Mesendoderm (in vitro differentiated cells): ENCODE measurements around the gene OR4X1.

Experiments used
- DNase-seq: peaks from one replicate; pipeline ENCODE4 v3.0.0; 2013
- H2AK5ac ChIP-seq: 2 replicates; pipeline ENCODE4 v1.6.1; 2013; ENCODE audit warnings: low read length, inconsistent platforms
- H2BK120ac ChIP-seq: 2 replicates; pipeline ENCODE4 v1.6.1; 2013; ENCODE audit warnings: low read depth, mild to moderate bottlenecking, low read length, moderate library complexity, mixed read lengths
- H2BK15ac ChIP-seq: replicated peaks from 2 replicates; pipeline ENCODE4 v1.6.1; 2013; ENCODE audit warnings: low read depth, mild to moderate bottlenecking, moderate library complexity
- H2BK5ac ChIP-seq: 2 replicates; pipeline ENCODE4 v1.6.1; 2013; ENCODE audit warnings: low read length, inconsistent platforms
- H3K18ac ChIP-seq: 2 replicates; pipeline ENCODE4 v1.6.1; 2013; ENCODE audit warnings: mild to moderate bottlenecking, low read length, mixed read lengths
- H3K23ac ChIP-seq: one replicate; pipeline ENCODE4 v1.6.1; 2013; ENCODE audit warnings: low read length
- H3K27ac ChIP-seq: 2 replicates; pipeline ENCODE4 v1.5.1; 2013; ENCODE audit warnings: low read depth, mild to moderate bottlenecking, inconsistent platforms, low read length, moderate library complexity
- H3K27me3 ChIP-seq: 2 replicates; pipeline ENCODE4 v1.6.1; 2013; ENCODE audit warnings: low read length, control low read depth, mild to moderate bottlenecking, inconsistent platforms; ENCODE audit not compliant: insufficient read depth, poor library complexity
- H3K36me3 ChIP-seq: 2 replicates; pipeline ENCODE4 v1.6.1; 2013; ENCODE audit warnings: low read length, inconsistent platforms; ENCODE audit not compliant: control insufficient read depth, insufficient read depth
- H3K4ac ChIP-seq: one replicate; pipeline ENCODE4 v1.6.1; 2013; ENCODE audit warnings: low read depth, mild to moderate bottlenecking, low read length, moderate library complexity
- H3K4me1 ChIP-seq: 2 replicates; pipeline ENCODE4 v1.6.1; 2013; ENCODE audit warnings: low read depth, low read length, inconsistent platforms; ENCODE audit not compliant: control insufficient read depth
- H3K4me2 ChIP-seq: 2 replicates; pipeline ENCODE4 v1.6.1; 2013; ENCODE audit warnings: low read length
- H3K4me3 ChIP-seq: 2 replicates; pipeline ENCODE4 v1.5.1; 2013; ENCODE audit warnings: mild to moderate bottlenecking, low read length
- H3K56ac ChIP-seq: one replicate; pipeline ENCODE4 v1.6.1; 2013; ENCODE audit warnings: low read length
- H3K79me1 ChIP-seq: 2 replicates; pipeline ENCODE4 v1.6.1; 2013; ENCODE audit warnings: low read length, inconsistent platforms
- H3K79me2 ChIP-seq: 2 replicates; pipeline ENCODE4 v1.6.1; 2013; ENCODE audit warnings: mild to moderate bottlenecking, low read length; ENCODE audit not compliant: control insufficient read depth, insufficient read depth
- H3K9ac ChIP-seq: 2 replicates; pipeline ENCODE4 v1.6.1; 2013; ENCODE audit warnings: low read length, inconsistent platforms
- H4K5ac ChIP-seq: one replicate; pipeline ENCODE4 v1.6.1; 2013; ENCODE audit warnings: low read length
- H4K8ac ChIP-seq: one replicate; pipeline ENCODE4 v1.6.1; 2013; ENCODE audit warnings: low read depth, mild to moderate bottlenecking, control low read depth, low read length, moderate library complexity
- WGBS: extraction: QIAGEN DNeasy Blood & Tissue Kit; methylation state at CpG from one replicate; pipeline ENCODE4 v1.1.7; 2013; ENCODE audit warnings: low lambda C conversion rate, missing lambda C conversion rate; ENCODE audit not compliant: insufficient coverage; ENCODE audit errors: extremely low coverage; 5-methylcytosine and 5-hydroxymethylcytosine counted together

OR4X1 gene

DNA sequence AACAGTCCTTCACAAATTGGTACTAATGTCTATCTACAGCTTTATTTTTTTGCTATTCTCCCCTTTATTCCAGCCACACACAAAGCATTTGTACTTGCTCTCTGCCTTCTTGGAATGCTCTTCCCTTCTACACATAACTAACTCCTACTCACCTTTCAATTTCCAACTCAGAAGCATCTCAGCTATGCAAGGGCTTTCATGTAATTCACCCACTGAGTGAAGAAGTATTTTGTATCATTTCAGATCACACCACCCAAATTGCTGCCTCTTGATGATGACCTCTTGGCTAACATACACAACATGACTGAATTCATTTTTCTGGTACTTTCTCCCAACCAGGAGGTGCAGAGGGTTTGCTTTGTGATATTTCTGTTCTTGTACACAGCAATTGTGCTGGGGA is 18.9 kb upstream of the OR4X1 start, which contains the start of gene OR4X2:
TSS of gene OR4X2 (plus strand) at position 301 of the 400 bp plus-strand sequence. CDS start at position 301, 0 bp downstream.
- Histone ChIP-seq H2BK5ac (no peak within 1 kb of the TSS), H3K4me2 (no peak within 1 kb of the TSS), H3K36me3 (no peaks in the 10 kb centered on the region), H4K8ac (no peak within 1 kb of the TSS), H2BK120ac (no peak within 1 kb of the TSS), H3K27me3 (no peaks in the 10 kb centered on the region), H2AK5ac (no peak within 1 kb of the TSS), H3K79me2 (no peaks in the 10 kb centered on the region), H3K4ac (no peak within 1 kb of the TSS), H3K4me1 (no peaks in the 10 kb centered on the region), H3K23ac (no peak within 1 kb of the TSS), H2BK15ac (no peak within 1 kb of the TSS), H3K18ac (no peak within 1 kb of the TSS), H4K5ac (no peak within 1 kb of the TSS), H3K56ac (no peak within 1 kb of the TSS), H3K4me3 (no peak within 1 kb of the TSS), H3K9ac (no peak within 1 kb of the TSS), H3K27ac (no peak within 1 kb of the TSS), H3K79me1 (no peaks in the 10 kb centered on the region)
- DNase-seq: no peak

DNA sequence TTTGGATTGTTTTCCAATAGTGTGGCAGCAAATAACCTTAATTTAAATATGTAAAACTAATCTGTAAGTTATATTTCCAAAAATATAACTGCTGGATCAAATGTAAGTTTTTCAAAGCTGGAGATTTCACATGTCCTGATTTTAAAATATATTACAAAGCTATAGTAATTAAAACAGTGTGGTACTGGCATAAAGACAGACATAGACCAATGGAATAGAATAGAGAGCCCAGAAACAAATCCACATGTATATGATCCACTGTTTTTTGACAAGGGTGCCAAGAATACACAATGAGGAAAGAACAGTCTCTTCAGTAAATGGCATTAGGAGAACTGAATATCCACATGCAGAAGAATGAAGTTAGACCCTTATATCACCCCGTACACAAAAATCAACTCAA is 14.8 kb upstream of the OR4X1 start:
- no peaks in the 10 kb centered on the region for H3K4me1 ChIP-seq
- H3K23ac ChIP-seq: no peak overlapping the region
- H2BK120ac ChIP-seq: no peak overlapping the region
- no peak overlapping the region for H2BK5ac ChIP-seq
- H3K4ac ChIP-seq: no peak overlapping the region
- H3K56ac ChIP-seq: no peak overlapping the region
- no peaks in the 10 kb centered on the region for H3K79me1 ChIP-seq
- H4K8ac ChIP-seq: no peak overlapping the region
- no peaks in the 10 kb centered on the region for H3K27me3 ChIP-seq
- H4K5ac ChIP-seq: no peak overlapping the region
- no peak overlapping the region for H3K4me3 ChIP-seq
- no peak overlapping the region for H2BK15ac ChIP-seq
- no peak overlapping the region for H3K18ac ChIP-seq
- H3K4me2 ChIP-seq: no peak overlapping the region
- no peak for DNase-seq
- H3K36me3 ChIP-seq: no peaks in the 10 kb centered on the region
- H3K9ac ChIP-seq: no peak overlapping the region
- H3K27ac ChIP-seq: no peak overlapping the region
- no peaks in the 10 kb centered on the region for H3K79me2 ChIP-seq
- no peak overlapping the region for H2AK5ac ChIP-seq
- no CpG with 5 or more reads among the region's 1 CpG for WGBS

DNA sequence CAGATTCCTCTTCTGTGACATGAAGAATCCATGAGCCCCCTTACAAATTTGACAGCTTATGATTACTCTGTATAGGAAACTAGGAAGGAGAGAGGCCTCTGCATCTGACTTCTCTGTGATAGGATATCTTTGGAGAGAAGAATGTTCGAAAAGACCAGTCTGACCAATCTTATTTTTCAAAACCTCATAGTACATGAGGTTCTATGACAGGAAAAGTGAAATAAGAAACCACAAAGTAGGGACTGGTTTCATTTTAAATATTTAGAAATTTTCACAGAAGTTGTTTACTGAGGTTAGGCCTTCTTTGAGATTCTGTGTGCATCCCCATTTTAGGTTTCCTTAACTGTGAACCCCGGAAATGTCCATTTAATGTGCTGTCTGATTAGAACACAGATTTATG is 2.1 kb upstream of the OR4X1 start:
- Histone ChIP-seq H3K18ac (no peak overlapping the region), H3K36me3 (no peaks in the 10 kb centered on the region), H2BK120ac (no peak overlapping the region), H4K5ac (no peak overlapping the region), H3K27ac (no peak overlapping the region), H3K4me2 (no peak overlapping the region), H2BK5ac (no peak overlapping the region), H4K8ac (no peak overlapping the region), H3K4me1 (no peaks in the 10 kb centered on the region), H3K79me2 (no peaks in the 10 kb centered on the region), H3K27me3 (no peaks in the 10 kb centered on the region), H3K56ac (no peak overlapping the region), H3K9ac (no peak overlapping the region), H2BK15ac (no peak overlapping the region), H3K23ac (no peak overlapping the region), H3K4me3 (no peak overlapping the region), H2AK5ac (no peak overlapping the region), H3K79me1 (no peaks in the 10 kb centered on the region), H3K4ac (no peak overlapping the region)
- DNase-seq: no peak
- no CpG with 5 or more reads among the region's 2 CpGs for WGBS

DNA sequence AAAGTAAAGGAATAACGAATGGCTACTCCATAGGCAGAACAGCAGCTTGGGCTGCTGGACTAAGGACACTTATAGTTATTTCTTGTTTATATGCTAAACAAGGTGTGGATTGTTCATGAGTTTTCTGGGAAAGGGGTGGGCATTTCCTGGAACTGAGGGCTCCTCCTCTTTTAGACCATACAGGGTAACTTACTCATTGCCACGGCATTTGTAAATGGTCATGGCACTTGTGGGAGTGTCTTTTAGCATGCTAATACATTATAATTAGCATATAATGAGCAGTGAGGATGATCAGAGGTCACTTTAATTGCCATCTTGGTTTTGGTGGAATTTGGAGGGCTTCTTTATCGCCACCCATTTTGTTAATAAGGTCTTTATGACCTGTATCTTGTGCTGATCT is 7.0 kb downstream of the OR4X1 start:
- no peaks in the 10 kb centered on the region for H3K79me2 ChIP-seq
- no peak overlapping the region for H2BK5ac ChIP-seq
- H2BK120ac ChIP-seq: no peak overlapping the region
- DNase-seq: no peak
- no CpG with 5 or more reads among the region's 3 CpGs for WGBS
- no peak overlapping the region for H3K18ac ChIP-seq
- H3K27ac ChIP-seq: no peak overlapping the region
- no peak overlapping the region for H3K56ac ChIP-seq
- H3K4me1 ChIP-seq: no peaks in the 10 kb centered on the region
- no peak overlapping the region for H4K8ac ChIP-seq
- H3K9ac ChIP-seq: no peak overlapping the region
- no peak overlapping the region for H4K5ac ChIP-seq
- no peaks in the 10 kb centered on the region for H3K79me1 ChIP-seq
- H3K4me2 ChIP-seq: no peak overlapping the region
- no peak overlapping the region for H3K4me3 ChIP-seq
- H3K23ac ChIP-seq: no peak overlapping the region
- H2AK5ac ChIP-seq: no peak overlapping the region
- H3K4ac ChIP-seq: no peak overlapping the region
- no peaks in the 10 kb centered on the region for H3K27me3 ChIP-seq
- H3K36me3 ChIP-seq: no peaks in the 10 kb centered on the region
- H2BK15ac ChIP-seq: no peak overlapping the region

DNA sequence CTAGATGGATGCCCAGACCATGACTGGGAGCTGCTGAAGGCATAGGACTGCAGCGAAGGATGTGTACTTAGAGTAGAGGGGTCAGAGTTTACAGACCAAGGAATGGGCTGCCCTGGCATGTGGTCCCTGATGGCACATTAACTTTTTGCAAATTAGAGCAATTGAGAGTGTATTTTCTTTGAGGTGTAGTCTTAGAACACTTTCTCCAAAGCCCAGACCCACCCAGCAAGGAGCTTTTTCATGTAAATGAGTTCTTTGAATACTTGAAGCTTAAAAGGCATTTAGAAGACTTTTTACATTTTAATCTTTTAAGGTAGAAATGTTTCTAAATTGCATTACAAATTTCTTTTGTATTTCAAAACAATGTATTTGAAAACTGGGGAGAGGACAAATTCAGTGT is 8.9 kb downstream of the OR4X1 start:
- no peak overlapping the region for H3K4ac ChIP-seq
- DNase-seq: no peak
- H3K4me1 ChIP-seq: no peaks in the 10 kb centered on the region
- no peak overlapping the region for H3K18ac ChIP-seq
- no peaks in the 10 kb centered on the region for H3K36me3 ChIP-seq
- no peak overlapping the region for H3K4me2 ChIP-seq
- WGBS: no CpG with 5 or more reads among the region's 1 CpG
- H3K23ac ChIP-seq: no peak overlapping the region
- no peak overlapping the region for H3K56ac ChIP-seq
- H3K27ac ChIP-seq: no peak overlapping the region
- no peak overlapping the region for H2BK15ac ChIP-seq
- no peak overlapping the region for H2BK5ac ChIP-seq
- no peak overlapping the region for H3K4me3 ChIP-seq
- no peak overlapping the region for H3K9ac ChIP-seq
- no peak overlapping the region for H4K5ac ChIP-seq
- H2BK120ac ChIP-seq: no peak overlapping the region
- H3K79me1 ChIP-seq: no peaks in the 10 kb centered on the region
- H4K8ac ChIP-seq: no peak overlapping the region
- H2AK5ac ChIP-seq: no peak overlapping the region
- no peaks in the 10 kb centered on the region for H3K79me2 ChIP-seq
- H3K27me3 ChIP-seq: no peaks in the 10 kb centered on the region

DNA sequence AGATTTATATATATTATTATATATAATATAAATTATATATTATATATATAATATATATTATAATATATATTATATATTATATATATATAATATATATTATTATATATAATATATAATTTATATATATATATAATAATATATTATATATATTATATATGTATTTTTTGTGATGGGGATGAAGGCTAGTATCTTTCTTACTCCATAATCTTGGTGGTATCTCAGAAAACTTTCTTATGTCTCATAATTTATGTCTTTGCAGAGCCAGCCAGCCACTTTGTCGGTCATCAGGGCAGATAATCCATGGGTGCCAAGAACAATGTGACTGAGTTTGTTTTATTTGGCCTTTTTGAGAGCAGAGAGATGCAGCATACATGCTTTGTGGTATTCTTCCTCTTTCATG is 42.3 kb downstream of the OR4X1 start, which contains the start of gene OR4S1:
TSS of gene OR4S1 (plus strand) at position 301 of the 400 bp plus-strand sequence. CDS start at position 301, 0 bp downstream.
- no peaks in the 10 kb centered on the region for H3K79me1 ChIP-seq
- no peaks in the 10 kb centered on the region for H3K27me3 ChIP-seq
- H3K9ac ChIP-seq: no peak within 1 kb of the TSS
- no peaks in the 10 kb centered on the region for H3K36me3 ChIP-seq
- H4K8ac ChIP-seq: no peak within 1 kb of the TSS
- no CpG with 5 or more reads among the region's 1 CpG for WGBS
- no peak within 1 kb of the TSS for H3K4ac ChIP-seq
- H3K23ac ChIP-seq: no peak within 1 kb of the TSS
- H3K4me3 ChIP-seq: no peak within 1 kb of the TSS
- H2AK5ac ChIP-seq: no peak within 1 kb of the TSS
- no peak for DNase-seq
- H3K79me2 ChIP-seq: no peaks in the 10 kb centered on the region
- no peak within 1 kb of the TSS for H3K4me2 ChIP-seq
- no peak within 1 kb of the TSS for H4K5ac ChIP-seq
- H3K4me1 ChIP-seq: no peaks in the 10 kb centered on the region
- H3K56ac ChIP-seq: no peak within 1 kb of the TSS
- H2BK15ac ChIP-seq: no peak within 1 kb of the TSS
- no peak within 1 kb of the TSS for H3K27ac ChIP-seq
- no peak within 1 kb of the TSS for H3K18ac ChIP-seq
- no peak within 1 kb of the TSS for H2BK5ac ChIP-seq
- H2BK120ac ChIP-seq: no peak within 1 kb of the TSS
